Measurements from ENCODE around the gene MYO9B. TPM values are rescaled to one million over a fixed set of nuclear protein-coding genes. Genes with fewer than 3 reads are reported as not detected.

The MYO9B gene
- total and polyA plus RNA-seq, 2 of the 13 experiments (the other 11 are each of a cell fraction or from before 2014, with no cell fraction given): 18.0 to 18.3 TPM

- TF ChIP-seq NKX3-1 (CRISPR knock-in tag; IDR thresholded peaks at IDR 0.05): peak; percentile 38; the same call in 1 of the 2 replicates
- peak; percentile 72 for TF ChIP-seq GABPB1 (CRISPR knock-in tag; IDR thresholded peaks at IDR 0.05)
- no peak for TF ChIP-seq NONO (IDR thresholded peaks at IDR 0.05)
- peak; percentile 92 for TF ChIP-seq NONO (CRISPR knock-in tag; conservative IDR thresholded peaks at IDR 0.05)
- TF ChIP-seq ZNF563 (CRISPR knock-in tag; IDR thresholded peaks at IDR 0.05): peak; percentile 3; the same call in 1 of the 2 replicates
- TF ChIP-seq, protein P1, sequence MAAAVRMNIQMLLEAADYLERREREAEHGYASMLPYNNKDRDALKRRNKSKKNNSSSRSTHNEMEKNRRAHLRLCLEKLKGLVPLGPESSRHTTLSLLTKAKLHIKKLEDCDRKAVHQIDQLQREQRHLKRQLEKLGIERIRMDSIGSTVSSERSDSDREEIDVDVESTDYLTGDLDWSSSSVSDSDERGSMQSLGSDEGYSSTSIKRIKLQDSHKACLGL (CRISPR knock-in tag; IDR thresholded peaks at IDR 0.05): peak; percentile 16; the same call in 1 of the 2 replicates
- 0 out of 2 replicates have a peak, but pooled peaks have one; percentile 55 for TF ChIP-seq ZC3H13 (CRISPR knock-in tag; IDR thresholded peaks at IDR 0.05)
- TF ChIP-seq, protein P2, sequence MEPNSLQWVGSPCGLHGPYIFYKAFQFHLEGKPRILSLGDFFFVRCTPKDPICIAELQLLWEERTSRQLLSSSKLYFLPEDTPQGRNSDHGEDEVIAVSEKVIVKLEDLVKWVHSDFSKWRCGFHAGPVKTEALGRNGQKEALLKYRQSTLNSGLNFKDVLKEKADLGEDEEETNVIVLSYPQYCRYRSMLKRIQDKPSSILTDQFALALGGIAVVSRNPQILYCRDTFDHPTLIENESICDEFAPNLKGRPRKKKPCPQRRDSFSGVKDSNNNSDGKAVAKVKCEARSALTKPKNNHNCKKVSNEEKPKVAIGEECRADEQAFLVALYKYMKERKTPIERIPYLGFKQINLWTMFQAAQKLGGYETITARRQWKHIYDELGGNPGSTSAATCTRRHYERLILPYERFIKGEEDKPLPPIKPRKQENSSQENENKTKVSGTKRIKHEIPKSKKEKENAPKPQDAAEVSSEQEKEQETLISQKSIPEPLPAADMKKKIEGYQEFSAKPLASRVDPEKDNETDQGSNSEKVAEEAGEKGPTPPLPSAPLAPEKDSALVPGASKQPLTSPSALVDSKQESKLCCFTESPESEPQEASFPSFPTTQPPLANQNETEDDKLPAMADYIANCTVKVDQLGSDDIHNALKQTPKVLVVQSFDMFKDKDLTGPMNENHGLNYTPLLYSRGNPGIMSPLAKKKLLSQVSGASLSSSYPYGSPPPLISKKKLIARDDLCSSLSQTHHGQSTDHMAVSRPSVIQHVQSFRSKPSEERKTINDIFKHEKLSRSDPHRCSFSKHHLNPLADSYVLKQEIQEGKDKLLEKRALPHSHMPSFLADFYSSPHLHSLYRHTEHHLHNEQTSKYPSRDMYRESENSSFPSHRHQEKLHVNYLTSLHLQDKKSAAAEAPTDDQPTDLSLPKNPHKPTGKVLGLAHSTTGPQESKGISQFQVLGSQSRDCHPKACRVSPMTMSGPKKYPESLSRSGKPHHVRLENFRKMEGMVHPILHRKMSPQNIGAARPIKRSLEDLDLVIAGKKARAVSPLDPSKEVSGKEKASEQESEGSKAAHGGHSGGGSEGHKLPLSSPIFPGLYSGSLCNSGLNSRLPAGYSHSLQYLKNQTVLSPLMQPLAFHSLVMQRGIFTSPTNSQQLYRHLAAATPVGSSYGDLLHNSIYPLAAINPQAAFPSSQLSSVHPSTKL (CRISPR knock-in tag; IDR thresholded peaks at IDR 0.05): peak; percentile 83
- TF ChIP-seq THYN1 (CRISPR knock-in tag; IDR thresholded peaks at IDR 0.05; ENCODE audit: borderline replicate concordance, low read depth): no peak
- TF ChIP-seq GATAD1 (CRISPR knock-in tag; IDR thresholded peaks at IDR 0.05): peak; percentile 60; the same call in 1 of the 2 replicates
- TF ChIP-seq MXD3 (CRISPR knock-in tag; IDR thresholded peaks at IDR 0.05): peak; percentile 39; the same call in 1 of the 2 replicates
- TF ChIP-seq, protein P3, sequence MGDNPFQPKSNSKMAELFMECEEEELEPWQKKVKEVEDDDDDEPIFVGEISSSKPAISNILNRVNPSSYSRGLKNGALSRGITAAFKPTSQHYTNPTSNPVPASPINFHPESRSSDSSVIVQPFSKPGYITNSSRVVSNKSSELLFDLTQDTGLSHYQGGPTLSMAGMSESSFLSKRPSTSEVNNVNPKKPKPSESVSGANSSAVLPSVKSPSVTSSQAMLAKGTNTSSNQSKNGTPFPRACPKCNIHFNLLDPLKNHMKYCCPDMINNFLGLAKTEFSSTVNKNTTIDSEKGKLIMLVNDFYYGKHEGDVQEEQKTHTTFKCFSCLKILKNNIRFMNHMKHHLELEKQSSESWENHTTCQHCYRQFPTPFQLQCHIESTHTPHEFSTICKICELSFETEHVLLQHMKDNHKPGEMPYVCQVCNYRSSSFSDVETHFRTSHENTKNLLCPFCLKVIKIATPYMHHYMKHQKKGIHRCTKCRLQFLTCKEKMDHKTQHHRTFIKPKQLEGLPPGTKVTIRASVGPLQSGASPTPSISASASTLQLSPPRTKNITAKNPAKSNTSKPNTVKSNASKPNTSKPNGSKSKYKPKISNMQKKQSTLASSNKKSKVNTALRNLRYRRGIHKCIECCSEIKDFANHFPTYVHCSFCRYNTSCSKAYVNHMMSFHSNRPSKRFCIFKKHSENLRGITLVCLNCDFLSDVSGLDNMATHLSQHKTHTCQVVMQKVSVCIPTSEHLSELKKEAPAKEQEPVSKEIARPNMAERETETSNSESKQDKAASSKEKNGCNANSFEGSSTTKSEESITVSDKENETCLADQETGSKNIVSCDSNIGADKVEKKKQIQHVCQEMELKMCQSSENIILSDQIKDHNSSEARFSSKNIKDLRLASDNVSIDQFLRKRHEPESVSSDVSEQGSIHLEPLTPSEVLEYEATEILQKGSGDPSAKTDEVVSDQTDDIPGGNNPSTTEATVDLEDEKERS (CRISPR knock-in tag; IDR thresholded peaks at IDR 0.05): peak; percentile 71; the same call in 1 of the 2 replicates
- peak; percentile 99 for TF ChIP-seq ONECUT2 (CRISPR knock-in tag; IDR thresholded peaks at IDR 0.05)
- no peak for TF ChIP-seq ZNF75D (CRISPR knock-in tag; IDR thresholded peaks at IDR 0.05; ENCODE audit: borderline replicate concordance)
- TF ChIP-seq, protein P4, sequence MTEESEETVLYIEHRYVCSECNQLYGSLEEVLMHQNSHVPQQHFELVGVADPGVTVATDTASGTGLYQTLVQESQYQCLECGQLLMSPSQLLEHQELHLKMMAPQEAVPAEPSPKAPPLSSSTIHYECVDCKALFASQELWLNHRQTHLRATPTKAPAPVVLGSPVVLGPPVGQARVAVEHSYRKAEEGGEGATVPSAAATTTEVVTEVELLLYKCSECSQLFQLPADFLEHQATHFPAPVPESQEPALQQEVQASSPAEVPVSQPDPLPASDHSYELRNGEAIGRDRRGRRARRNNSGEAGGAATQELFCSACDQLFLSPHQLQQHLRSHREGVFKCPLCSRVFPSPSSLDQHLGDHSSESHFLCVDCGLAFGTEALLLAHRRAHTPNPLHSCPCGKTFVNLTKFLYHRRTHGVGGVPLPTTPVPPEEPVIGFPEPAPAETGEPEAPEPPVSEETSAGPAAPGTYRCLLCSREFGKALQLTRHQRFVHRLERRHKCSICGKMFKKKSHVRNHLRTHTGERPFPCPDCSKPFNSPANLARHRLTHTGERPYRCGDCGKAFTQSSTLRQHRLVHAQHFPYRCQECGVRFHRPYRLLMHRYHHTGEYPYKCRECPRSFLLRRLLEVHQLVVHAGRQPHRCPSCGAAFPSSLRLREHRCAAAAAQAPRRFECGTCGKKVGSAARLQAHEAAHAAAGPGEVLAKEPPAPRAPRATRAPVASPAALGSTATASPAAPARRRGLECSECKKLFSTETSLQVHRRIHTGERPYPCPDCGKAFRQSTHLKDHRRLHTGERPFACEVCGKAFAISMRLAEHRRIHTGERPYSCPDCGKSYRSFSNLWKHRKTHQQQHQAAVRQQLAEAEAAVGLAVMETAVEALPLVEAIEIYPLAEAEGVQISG (CRISPR knock-in tag; IDR thresholded peaks at IDR 0.05): peak; percentile 70
- no peak for TF ChIP-seq MAFK (conservative IDR thresholded peaks at IDR 0.05 in 1 of 2, IDR thresholded peaks at IDR 0.05 in 1 of 2; ENCODE audit: low read length in 2 of 2)
- TF ChIP-seq ZNF558 (CRISPR knock-in tag; IDR thresholded peaks at IDR 0.05; ENCODE audit: borderline replicate concordance): peak; percentile 36; the same call in 1 of the 2 replicates
- TF ChIP-seq ZNF768 (CRISPR knock-in tag; IDR thresholded peaks at IDR 0.05): peak; percentile 34; the same call in 1 of the 2 replicates
These were observed 168.4 kb downstream of the MYO9B start (continued) for GRCh38 chr19:17243830-17244617.
